Thoracic aorta (tissue), 2 donors: ENCODE data around the gene MPP3. TPM values are rescaled to one million over a fixed set of nuclear protein-coding genes. Genes with fewer than 3 reads are reported as not detected.

ENCODE experiments used
- ATAC-seq: fragments of 150-250 bp; one replicate; pipeline ENCODE4 v1.8.0; 2017; ENCODE audit warnings: low read depth; ENCODE audit not compliant: insufficient number of reproducible peaks, low FRiP score
- DNase-seq: peaks from one replicate; pipeline ENCODE4 v3.0.0-alpha.2; 2020; ENCODE audit warnings: low spot score
- H3K27ac ChIP-seq, 2 donors: fragments of 200-600 bp; sonication (generic); 1 replicate in 1 of 2; 2 replicates in 1 of 2; pipeline ENCODE4 v1.5.1; 2016; ENCODE audit warnings: mild to moderate bottlenecking in 2 of 2, moderate library complexity in 2 of 2
- H3K27me3 ChIP-seq: fragments of 200-600 bp; sonication (generic); replicated peaks from 2 replicates; pipeline ENCODE4 v1.6.0; 2016; ENCODE audit warnings: mild to moderate bottlenecking; ENCODE audit not compliant: insufficient read depth
- H3K36me3 ChIP-seq: fragments of 200-600 bp; sonication (generic); one replicate; pipeline ENCODE4 v1.5.1; 2016
- H3K4me1 ChIP-seq, 2 donors: fragments of 200-600 bp; sonication (generic); 1 replicate in 1 of 2; 2 replicates in 1 of 2; pipeline versions ENCODE4 v1.5.1 to v1.6.0; 2016; ENCODE audit warnings: low read depth in 2 of 2, mild to moderate bottlenecking in 1 of 2; ENCODE audit not compliant: control insufficient read depth in 1 of 2
- H3K4me3 ChIP-seq: fragments of 200-600 bp; sonication (generic); 2 replicates; pipeline ENCODE4 v1.5.1; 2016; ENCODE audit warnings: mild to moderate bottlenecking
- H3K9me3 ChIP-seq: fragments of 200-600 bp; sonication (generic); 2 replicates; pipeline ENCODE4 v1.5.1; 2016
- total RNA-seq, 2 donors: library from RNA; depleted of rRNA; stranded (reverse); fragments of >200 nt; gene quantifications; one replicate each; pipeline versions ENCODE4 v1.1.0 to v1.2.3, GENCODE V29; 2016
- TF ChIP-seq, protein P1 (sequence below): fragments of 200-600 bp; sonication (generic); IDR thresholded peaks from one replicate; pipeline ENCODE4 v1.5.1; 2019; ENCODE audit warnings: antibody characterized with exemption

MPP3 gene
- total RNA-seq, 2 donors from 2014 or later, result 32.8 to 73.8 TPM

DNA sequence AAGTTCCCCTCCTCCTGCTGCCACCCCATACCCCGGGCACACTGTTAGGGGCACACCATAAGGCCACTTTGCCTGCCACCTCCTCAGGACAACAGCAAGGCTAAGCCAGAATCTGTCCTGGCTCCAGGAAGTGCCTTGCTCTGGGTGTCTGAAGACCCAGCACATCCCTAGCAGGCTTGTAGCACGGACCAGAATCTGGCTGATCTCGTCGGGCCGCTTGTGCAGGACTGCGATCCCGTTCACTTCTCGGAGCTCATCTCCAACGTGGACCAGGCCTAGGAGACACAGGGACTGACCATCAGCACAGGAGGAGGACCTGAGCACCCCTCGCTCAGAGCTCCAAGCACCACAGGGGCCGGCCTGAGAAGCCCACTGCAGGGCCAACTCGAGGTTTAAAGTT lies 7.4 kb downstream of the MPP3 start:
- ATAC-seq (no peak), DNase-seq (no peak)
- TF ChIP-seq, protein P1, sequence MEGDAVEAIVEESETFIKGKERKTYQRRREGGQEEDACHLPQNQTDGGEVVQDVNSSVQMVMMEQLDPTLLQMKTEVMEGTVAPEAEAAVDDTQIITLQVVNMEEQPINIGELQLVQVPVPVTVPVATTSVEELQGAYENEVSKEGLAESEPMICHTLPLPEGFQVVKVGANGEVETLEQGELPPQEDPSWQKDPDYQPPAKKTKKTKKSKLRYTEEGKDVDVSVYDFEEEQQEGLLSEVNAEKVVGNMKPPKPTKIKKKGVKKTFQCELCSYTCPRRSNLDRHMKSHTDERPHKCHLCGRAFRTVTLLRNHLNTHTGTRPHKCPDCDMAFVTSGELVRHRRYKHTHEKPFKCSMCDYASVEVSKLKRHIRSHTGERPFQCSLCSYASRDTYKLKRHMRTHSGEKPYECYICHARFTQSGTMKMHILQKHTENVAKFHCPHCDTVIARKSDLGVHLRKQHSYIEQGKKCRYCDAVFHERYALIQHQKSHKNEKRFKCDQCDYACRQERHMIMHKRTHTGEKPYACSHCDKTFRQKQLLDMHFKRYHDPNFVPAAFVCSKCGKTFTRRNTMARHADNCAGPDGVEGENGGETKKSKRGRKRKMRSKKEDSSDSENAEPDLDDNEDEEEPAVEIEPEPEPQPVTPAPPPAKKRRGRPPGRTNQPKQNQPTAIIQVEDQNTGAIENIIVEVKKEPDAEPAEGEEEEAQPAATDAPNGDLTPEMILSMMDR, result no peak
- Histone ChIP-seq H3K36me3 (peaks cover 42% of the 10 kb centered on the region), H3K27ac (no peak overlapping the region), H3K9me3 (no peaks in the 10 kb centered on the region), H3K27me3 (no peaks in the 10 kb centered on the region), H3K4me3 (no peak overlapping the region), H3K4me1 (peaks cover 0 to 13% of the 10 kb centered on the region in 2 donors)

DNA sequence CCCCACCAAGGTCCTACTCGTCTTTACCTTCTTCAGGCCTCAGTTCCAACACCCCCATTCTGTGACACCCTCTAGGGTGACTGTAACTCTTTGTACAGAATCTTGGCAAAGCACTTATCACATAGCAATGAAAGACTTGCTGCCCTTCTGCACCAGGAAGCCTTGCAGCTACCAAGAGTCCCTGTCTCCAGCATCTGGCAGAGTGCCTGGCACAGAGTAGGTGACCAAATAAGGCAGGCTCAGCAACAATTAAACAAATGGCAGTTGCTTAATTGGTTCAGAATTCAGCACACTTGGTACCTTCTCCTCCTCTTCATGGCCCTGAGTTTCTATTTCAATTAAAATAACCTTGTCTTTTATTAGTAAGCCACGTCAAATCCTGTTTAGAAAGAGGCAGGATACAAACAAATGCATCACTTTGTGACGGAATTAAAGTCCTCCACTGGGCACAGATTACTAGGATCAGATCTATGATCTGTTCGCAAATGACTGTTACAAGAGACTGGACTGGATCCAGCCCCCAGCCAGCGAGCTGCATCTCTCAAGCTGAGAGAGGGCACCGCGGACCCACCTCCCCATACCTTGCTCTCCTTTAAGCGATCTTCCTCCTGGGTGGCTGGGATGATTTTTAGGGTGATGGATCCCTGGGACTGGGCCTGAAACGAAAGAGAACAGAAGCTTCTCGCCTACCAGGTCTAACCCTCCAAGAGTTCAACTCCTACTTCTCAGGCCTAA lies 9.4 kb downstream of the MPP3 start:
- H3K36me3 ChIP-seq, result peaks cover 27% of the 10 kb centered on the region
- ATAC-seq, result peak; percentile 27
- peak overlapping the region in 1 of 2 donors; percentile 11 for H3K27ac ChIP-seq
- no peaks in the 10 kb centered on the region for H3K27me3 ChIP-seq
- H3K4me1 ChIP-seq, result peaks cover 0 to 13% of the 10 kb centered on the region in 2 donors
- no peak overlapping the region for H3K4me3 ChIP-seq
- DNase-seq, result no peak
- H3K9me3 ChIP-seq, result no peaks in the 10 kb centered on the region
- TF ChIP-seq, protein P1, result no peak

DNA sequence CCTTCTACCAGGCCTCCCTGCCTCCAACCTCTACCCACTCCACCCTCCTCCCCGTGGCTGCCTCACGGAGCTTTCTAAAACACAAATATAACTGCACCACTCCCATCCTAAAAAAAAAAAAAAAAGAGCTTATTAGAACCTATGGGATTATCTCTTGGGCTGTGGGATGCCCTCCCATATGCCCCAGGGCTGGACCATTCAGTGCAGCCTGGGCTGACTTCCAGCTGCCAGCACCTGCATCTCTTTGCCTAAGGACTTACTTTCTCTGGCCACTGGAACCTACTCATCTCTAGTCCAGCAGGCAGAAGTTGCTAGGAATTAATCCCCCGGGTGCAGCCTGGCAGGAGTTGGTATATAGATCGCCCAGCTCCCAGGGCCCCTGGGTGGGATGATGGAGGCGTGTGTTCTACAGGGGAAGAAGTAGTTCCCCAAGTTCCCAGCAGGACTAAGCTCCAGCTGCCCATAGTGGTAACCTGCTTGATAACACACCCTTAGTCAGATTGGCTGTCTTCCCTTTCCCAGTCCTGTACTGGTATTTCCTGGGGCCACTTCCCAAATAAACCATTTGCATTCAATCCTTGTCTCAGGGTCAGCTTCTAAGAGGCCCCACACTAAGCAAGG lies 10.3 kb downstream of the MPP3 start:
- ATAC-seq, result no peak

DNA sequence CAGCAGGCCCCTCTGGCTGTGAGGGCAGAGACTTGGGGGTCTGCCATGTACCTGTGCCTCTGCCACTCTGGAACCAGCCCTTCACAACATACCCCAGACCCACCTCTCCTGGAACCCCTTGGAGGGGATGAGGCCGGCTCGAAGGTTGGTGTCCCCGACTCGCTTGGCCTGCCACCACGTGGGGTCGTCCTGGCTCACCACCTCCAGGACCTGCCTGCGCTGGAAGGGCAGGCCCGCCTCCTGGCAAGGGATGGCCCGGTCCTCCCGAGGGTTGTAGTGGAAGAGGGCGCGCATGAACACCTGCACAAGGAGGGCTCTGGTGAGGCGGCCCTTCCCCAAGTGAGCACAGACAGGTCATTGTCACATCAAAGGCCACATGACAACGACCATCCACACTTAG lies 12.2 kb downstream of the MPP3 start:
- peaks cover 24% of the 10 kb centered on the region for H3K36me3 ChIP-seq
- DNase-seq, result no peak

More for the DNA sequence above, 10.3 kb downstream of the MPP3 start:
- Histone ChIP-seq H3K4me1 (peaks cover 0 to 13% of the 10 kb centered on the region in 2 donors), H3K9me3 (no peaks in the 10 kb centered on the region), H3K4me3 (no peak overlapping the region), H3K27me3 (no peaks in the 10 kb centered on the region), H3K36me3 (peaks cover 29% of the 10 kb centered on the region), H3K27ac (no peak overlapping the region)
- DNase-seq, result no peak
- TF ChIP-seq, protein P1, result no peak

DNA sequence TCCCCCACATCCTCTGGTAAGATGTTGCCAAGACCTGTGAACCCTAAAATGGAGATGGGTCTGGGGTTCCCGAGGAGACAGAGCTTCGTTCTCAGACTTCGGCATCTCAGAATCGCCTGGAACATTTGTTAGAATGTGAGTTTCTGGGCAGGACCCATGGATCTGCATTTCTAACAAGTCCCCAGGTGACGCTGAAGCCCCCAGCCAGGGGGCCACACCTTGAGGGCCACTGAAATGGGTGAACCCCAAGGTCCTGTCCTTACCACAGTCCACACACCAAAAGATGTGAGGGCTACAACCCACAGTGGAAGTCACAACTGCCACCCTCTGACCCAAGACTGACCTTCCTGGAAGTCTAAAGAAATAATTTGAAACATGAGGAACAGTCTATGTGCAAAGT lies 14.0 kb downstream of the MPP3 start:
- Histone ChIP-seq H3K4me1 (peaks cover 0 to 18% of the 10 kb centered on the region in 2 donors), H3K9me3 (no peaks in the 10 kb centered on the region), H3K36me3 (peaks cover 14% of the 10 kb centered on the region), H3K27ac (no peak overlapping the region), H3K4me3 (no peak overlapping the region), H3K27me3 (no peaks in the 10 kb centered on the region)
- DNase-seq (no peak), ATAC-seq (no peak)
- TF ChIP-seq, protein P1, result no peak

More for the DNA sequence above, 12.2 kb downstream of the MPP3 start:
- Histone ChIP-seq H3K9me3 (no peaks in the 10 kb centered on the region), H3K27ac (no peak overlapping the region), H3K4me3 (no peak overlapping the region), H3K4me1 (peaks cover 0 to 13% of the 10 kb centered on the region in 2 donors), H3K27me3 (no peaks in the 10 kb centered on the region)
- no peak for ATAC-seq
- TF ChIP-seq, protein P1, result no peak
